Adrenal gland (tissue), 12 donors: ENCODE results near the gene ZNF212. TPM values are rescaled to one million over a fixed set of nuclear protein-coding genes. Genes with fewer than 3 reads are reported as not detected.

Experiments
- DNase-seq, 7 donors: peaks; one replicate each; pipeline ENCODE4 v3.0.0-alpha.2; 2019 to 2020
- H3K27ac ChIP-seq, 5 donors: fragments of 200-600 bp; sonication (generic) in 4 of 5; 1 replicate in 3 of 5; 2 replicates in 2 of 5; pipeline versions ENCODE4 v1.5.1 to v1.8.0; 2016 to 2020; ENCODE audit warnings: mild to moderate bottlenecking in 1 of 5
- H3K27me3 ChIP-seq: fragments of 200-600 bp; 2 replicates; pipeline ENCODE4 v1.8.0; 2021
- H3K36me3 ChIP-seq, 2 donors: fragments of 200-600 bp; replicated peaks in 1 of 2; 1 replicate in 1 of 2; 2 replicates in 1 of 2; pipeline versions ENCODE4 v1.5.1 to v1.8.0; 2018 to 2022
- H3K4me1 ChIP-seq, 2 donors: fragments of 200-600 bp; replicated peaks in 1 of 2; 1 replicate in 1 of 2; 2 replicates in 1 of 2; pipeline versions ENCODE4 v1.5.1 to v1.8.0; 2018 to 2021
- H3K4me3 ChIP-seq, 4 donors: fragments of 200-600 bp; sonication (generic) in 3 of 4; one replicate each; pipeline ENCODE4 v1.5.1; 2016 to 2018
- H3K9me3 ChIP-seq, 3 donors: fragments of 200-600 bp; sonication (generic) in 1 of 3; replicated peaks in 1 of 3; 1 replicate in 2 of 3; 2 replicates in 1 of 3; pipeline versions ENCODE4 v1.5.1 to v1.8.0; 2016 to 2021
- CTCF ChIP-seq, 6 experiments: fragments of 450-650 bp in 4 of 6; fragments of 200-600 bp in 2 of 6; sonication (generic) in 1 of 6; IDR thresholded peaks; 1 replicate in 5 of 6; 2 replicates in 1 of 6; pipeline versions ENCODE4 v1.5.1 to v1.8.0; 2016 to 2021; ENCODE audit warnings: antibody characterized with exemption in 6 of 6, mild to moderate bottlenecking in 2 of 6, moderate library complexity in 1 of 6
- POLR2A ChIP-seq, 2 donors: fragments of 450-650 bp; IDR thresholded peaks; one replicate each; pipeline ENCODE4 v1.6.1; 2017; ENCODE audit warnings: antibody characterized with exemption in 2 of 2, mild to moderate bottlenecking in 2 of 2, moderate library complexity in 1 of 2
- WGBS, 4 donors: extraction: QIAGEN DNeasy Blood & Tissue Kit in 2 of 4; methylation state at CpG; one replicate each; pipeline versions ENCODE4 v1.1.5 to v1.1.7; 2013 to 2017; 5-methylcytosine and 5-hydroxymethylcytosine counted together
- intact Hi-C, 2 donors: fragments of 100-400 bp; cut with DNase I; formaldehyde crosslinking; loops; one replicate each; pipeline versions ENCODE4 v1.14.1 to v1.15.0; 2022 to 2023
- polyA plus RNA-seq, 3 donors: library from polyadenylated mRNA; stranded (reverse); fragments of 200-250 nt in 2 of 3; fragments of 350-450 nt in 1 of 3; fragmentation: Illumina TruSeq in 1 of 3; extraction: RNeasy Lipid Tissue Mini Kit (QIAGEN cat#74804) in 1 of 3; gene quantifications; one replicate each; pipeline ENCODE4 v1.2.3, GENCODE V29; 2013 to 2014
- total RNA-seq, 9 donors: library from RNA; depleted of rRNA in 4 of 9; stranded (reverse); fragments of >200 nt in 4 of 9; fragments of 120-200 nt in 1 of 9; fragmentation: NEBNext Ultra II Directional in 1 of 9; extraction: Animal tissue kit (Norgen Biotek cat#: 25700) in 1 of 9; gene quantifications; one replicate each; pipeline versions ENCODE4 v1.1.0 to v1.2.4, GENCODE V29; 2013 to 2023
- donor health status: healthy with polysubstance abuse.
- donor health status: Bipolar disorder and iron deficiency.
- donor health status: DM: yes; HTN: yes; CAD: no.
- donor health status: DM: no; HTN: no; CAD: no.
- donor health status: DM: no; HTN: no; CAD: no.
- donor health status: DM: yes; HTN: yes; CAD: no.

ZNF212 gene
- total and polyA plus RNA-seq, 12 donors = 5.5 to 22.7 (median 10.4) TPM

GRCh38 chr7:149289856-149290255 lies 50.4 kb downstream of the ZNF212 start:
- 90 to 100% (median 96%) methylated on average over 1 to 4 of the region's 4 CpGs for WGBS, 4 donors

GRCh38 chr7:149291036-149291780 lies 51.8 kb downstream of the ZNF212 start:
- intact Hi-C loops = no loop called here
- H3K36me3 ChIP-seq = no peaks in the 10 kb centered on the region
- WGBS, 4 donors = 90 to 93% (median 91%) methylated on average over 9 to 13 of the region's 13 CpGs
- no peaks in the 10 kb centered on the region for H3K9me3 ChIP-seq
- TF ChIP-seq POLR2A (IDR thresholded peaks at IDR 0.05) (no peak), CTCF (IDR thresholded peaks at IDR 0.05) (no peak)
- no peaks in the 10 kb centered on the region for H3K4me1 ChIP-seq
- no peak overlapping the region for H3K4me3 ChIP-seq
- H3K27ac ChIP-seq = no peak overlapping the region
- peak in 1 of 7 donors; percentile 29 for DNase-seq
- no peaks in the 10 kb centered on the region for H3K27me3 ChIP-seq

More at GRCh38 chr7:149289856-149290255, 50.4 kb downstream of the ZNF212 start:
- Histone ChIP-seq H3K27ac (no peak overlapping the region), H3K36me3 (no peaks in the 10 kb centered on the region), H3K4me1 (peaks cover 0 to 9% of the 10 kb centered on the region in 2 donors), H3K27me3 (no peaks in the 10 kb centered on the region), H3K9me3 (no peaks in the 10 kb centered on the region), H3K4me3 (no peak overlapping the region)
- peak in 1 of 7 donors; percentile 36 for DNase-seq
- TF ChIP-seq CTCF (IDR thresholded peaks at IDR 0.05) (no peak), POLR2A (IDR thresholded peaks at IDR 0.05) (no peak)
- intact Hi-C loops = no loop called here

- Histone ChIP-seq H3K27ac (no peak overlapping the region), H3K4me1 (no peaks in the 10 kb centered on the region), H3K9me3 (no peaks in the 10 kb centered on the region), H3K27me3 (no peaks in the 10 kb centered on the region), H3K36me3 (no peaks in the 10 kb centered on the region), H3K4me3 (no peak overlapping the region)
- DNase-seq = no peak
- intact Hi-C loops = no loop called here
- no peak for TF ChIP-seq CTCF (IDR thresholded peaks at IDR 0.05)
- no peak for TF ChIP-seq POLR2A (IDR thresholded peaks at IDR 0.05)
- WGBS, 4 donors = 90 to 93% (median 91%) methylated on average over 16 of the region's 16 CpGs
Observed at GRCh38 chr7:149291781-149292461, 52.5 kb downstream of the ZNF212 start.

- no peak overlapping the region for H3K4me3 ChIP-seq
- no peaks in the 10 kb centered on the region for H3K27me3 ChIP-seq
- H3K9me3 ChIP-seq = no peaks in the 10 kb centered on the region
- TF ChIP-seq CTCF (IDR thresholded peaks at IDR 0.05) = no peak
- no peak for TF ChIP-seq POLR2A (IDR thresholded peaks at IDR 0.05)
- no peaks in the 10 kb centered on the region for H3K36me3 ChIP-seq
- intact Hi-C loops = no loop called here
- no peaks in the 10 kb centered on the region for H3K4me1 ChIP-seq
- no peak overlapping the region for H3K27ac ChIP-seq
- 79 to 85% (median 83%) methylated on average over 8 to 9 of the region's 9 CpGs for WGBS, 4 donors
- no peak for DNase-seq
Observed at GRCh38 chr7:149292462-149292823, 53.0 kb downstream of the ZNF212 start.
